Measurements from ENCODE around the gene LHFPL4. TPM values are rescaled to one million over a fixed set of nuclear protein-coding genes. Genes with fewer than 3 reads are reported as not detected.

LHFPL4 gene
- total RNA-seq, 2 donors from 2014 or later = not detected

DNA sequence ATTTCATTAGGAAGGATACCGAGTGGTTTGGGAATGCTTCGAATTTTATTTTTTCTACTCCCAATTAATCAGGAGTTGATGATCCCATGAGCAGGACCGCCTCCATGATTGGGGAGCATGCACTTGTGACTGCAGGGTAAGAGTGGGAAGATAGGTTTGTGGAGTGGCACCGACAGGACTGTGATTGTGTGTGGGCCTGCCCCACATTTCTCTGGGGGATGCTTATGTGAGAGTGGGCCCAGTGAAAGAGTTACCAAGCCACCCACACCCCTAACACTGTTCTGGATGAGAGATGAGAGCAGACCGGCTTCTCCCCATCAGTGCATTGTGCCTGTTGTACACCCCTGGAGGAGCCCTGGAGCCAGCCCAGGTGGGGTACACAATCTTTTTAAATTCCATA, 76.7 kb downstream of the LHFPL4 start:
- no peak overlapping the region for H3K27ac ChIP-seq
- H3K36me3 ChIP-seq = peaks cover 95% of the 10 kb centered on the region
- no peak for DNase-seq (ENCODE audit: low spot score)
- H3K27me3 ChIP-seq = no peaks in the 10 kb centered on the region
- no peaks in the 10 kb centered on the region for H3K4me1 ChIP-seq
- H3K4me3 ChIP-seq = no peak overlapping the region
- H3K9me3 ChIP-seq = no peaks in the 10 kb centered on the region
- TF ChIP-seq, protein P1, sequence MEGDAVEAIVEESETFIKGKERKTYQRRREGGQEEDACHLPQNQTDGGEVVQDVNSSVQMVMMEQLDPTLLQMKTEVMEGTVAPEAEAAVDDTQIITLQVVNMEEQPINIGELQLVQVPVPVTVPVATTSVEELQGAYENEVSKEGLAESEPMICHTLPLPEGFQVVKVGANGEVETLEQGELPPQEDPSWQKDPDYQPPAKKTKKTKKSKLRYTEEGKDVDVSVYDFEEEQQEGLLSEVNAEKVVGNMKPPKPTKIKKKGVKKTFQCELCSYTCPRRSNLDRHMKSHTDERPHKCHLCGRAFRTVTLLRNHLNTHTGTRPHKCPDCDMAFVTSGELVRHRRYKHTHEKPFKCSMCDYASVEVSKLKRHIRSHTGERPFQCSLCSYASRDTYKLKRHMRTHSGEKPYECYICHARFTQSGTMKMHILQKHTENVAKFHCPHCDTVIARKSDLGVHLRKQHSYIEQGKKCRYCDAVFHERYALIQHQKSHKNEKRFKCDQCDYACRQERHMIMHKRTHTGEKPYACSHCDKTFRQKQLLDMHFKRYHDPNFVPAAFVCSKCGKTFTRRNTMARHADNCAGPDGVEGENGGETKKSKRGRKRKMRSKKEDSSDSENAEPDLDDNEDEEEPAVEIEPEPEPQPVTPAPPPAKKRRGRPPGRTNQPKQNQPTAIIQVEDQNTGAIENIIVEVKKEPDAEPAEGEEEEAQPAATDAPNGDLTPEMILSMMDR (IDR thresholded peaks at IDR 0.05) = no peak

DNA sequence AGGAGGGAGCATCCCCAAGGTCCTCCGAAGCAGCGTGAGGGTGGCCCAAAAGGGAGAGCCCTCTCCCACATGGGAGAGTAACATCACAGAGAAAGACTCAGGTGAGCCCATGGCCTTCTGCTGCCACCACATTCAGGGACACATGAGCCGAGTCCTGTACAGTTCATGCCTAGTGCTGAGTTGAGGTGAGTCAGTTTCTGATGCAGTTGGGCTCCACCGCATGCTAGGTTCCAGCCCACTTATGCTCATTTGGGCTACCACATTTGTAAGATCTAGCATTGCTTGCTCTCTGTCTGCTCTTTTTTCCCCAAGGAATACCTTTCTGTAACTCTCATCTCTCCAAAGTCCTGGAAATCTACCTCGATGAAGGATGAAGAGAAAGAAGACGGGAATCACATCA, 79.1 kb downstream of the LHFPL4 start:
- H3K4me3 ChIP-seq = no peak overlapping the region
- H3K27me3 ChIP-seq = no peaks in the 10 kb centered on the region
- no peak for DNase-seq (ENCODE audit: low spot score)
- TF ChIP-seq, protein P1 (IDR thresholded peaks at IDR 0.05) = no peak
- H3K4me1 ChIP-seq = no peaks in the 10 kb centered on the region
- H3K27ac ChIP-seq = no peak overlapping the region
- peaks cover 97% of the 10 kb centered on the region for H3K36me3 ChIP-seq
- H3K9me3 ChIP-seq = no peaks in the 10 kb centered on the region

DNA sequence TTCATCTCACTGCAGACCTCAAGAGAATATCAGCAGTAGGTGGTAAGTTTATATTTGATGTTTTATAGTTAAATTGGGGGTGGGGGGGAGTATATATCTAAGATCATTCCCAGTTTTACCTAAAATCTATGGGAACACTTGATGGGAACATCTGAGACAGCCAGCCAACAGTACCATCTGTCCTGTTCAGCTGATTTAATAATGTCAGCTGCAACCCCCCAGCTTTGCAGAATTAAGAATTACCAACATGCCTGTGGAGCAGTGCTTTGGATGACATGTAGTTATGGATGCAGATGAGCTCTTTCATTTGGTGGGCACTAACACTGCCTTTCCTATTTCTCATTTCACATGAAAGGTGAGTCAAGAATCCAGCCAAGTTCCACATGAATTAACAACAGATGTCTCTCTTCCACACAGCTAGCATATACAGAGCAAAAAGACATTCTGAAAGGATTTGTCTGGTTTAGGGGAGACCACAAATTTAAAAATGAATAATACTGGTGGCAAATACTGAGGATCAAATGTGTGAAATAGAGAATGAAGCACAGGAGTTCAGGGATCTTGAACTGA, 80.0 kb downstream of the LHFPL4 start:
- no peak overlapping the region for H3K4me3 ChIP-seq
- no peaks in the 10 kb centered on the region for H3K9me3 ChIP-seq
- H3K27ac ChIP-seq = no peak overlapping the region
- H3K27me3 ChIP-seq = no peaks in the 10 kb centered on the region
- peaks cover 98% of the 10 kb centered on the region for H3K36me3 ChIP-seq
- TF ChIP-seq, protein P1 (IDR thresholded peaks at IDR 0.05) = no peak
- DNase-seq (ENCODE audit: low spot score) = no peak
- no peaks in the 10 kb centered on the region for H3K4me1 ChIP-seq

DNA sequence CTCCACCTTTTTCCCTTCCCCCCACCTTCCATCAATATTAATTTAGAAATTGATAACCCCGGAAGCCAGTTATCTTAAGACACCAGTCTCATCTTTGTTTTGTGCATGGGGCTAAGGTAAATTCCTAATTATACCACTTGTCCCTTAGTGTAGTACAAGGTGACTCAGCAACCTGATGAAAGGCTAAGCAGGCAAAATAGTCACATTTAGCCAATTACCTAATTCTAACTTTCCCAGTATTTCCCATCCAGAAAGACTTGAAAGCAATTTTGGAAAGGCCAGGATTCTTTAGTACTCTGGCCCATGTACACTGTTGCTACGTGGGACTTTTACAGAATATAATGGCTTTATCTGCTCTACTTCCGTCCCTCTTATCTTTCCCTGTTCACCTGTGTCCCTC, 83.6 kb downstream of the LHFPL4 start:
- H3K27ac ChIP-seq = no peak overlapping the region
- H3K4me3 ChIP-seq = no peak overlapping the region
- no peaks in the 10 kb centered on the region for H3K4me1 ChIP-seq
- H3K9me3 ChIP-seq = no peaks in the 10 kb centered on the region
- TF ChIP-seq, protein P1 (IDR thresholded peaks at IDR 0.05) = no peak
- H3K27me3 ChIP-seq = no peaks in the 10 kb centered on the region
- DNase-seq (ENCODE audit: low spot score) = no peak
- H3K36me3 ChIP-seq = peaks cover 99% of the 10 kb centered on the region

DNA sequence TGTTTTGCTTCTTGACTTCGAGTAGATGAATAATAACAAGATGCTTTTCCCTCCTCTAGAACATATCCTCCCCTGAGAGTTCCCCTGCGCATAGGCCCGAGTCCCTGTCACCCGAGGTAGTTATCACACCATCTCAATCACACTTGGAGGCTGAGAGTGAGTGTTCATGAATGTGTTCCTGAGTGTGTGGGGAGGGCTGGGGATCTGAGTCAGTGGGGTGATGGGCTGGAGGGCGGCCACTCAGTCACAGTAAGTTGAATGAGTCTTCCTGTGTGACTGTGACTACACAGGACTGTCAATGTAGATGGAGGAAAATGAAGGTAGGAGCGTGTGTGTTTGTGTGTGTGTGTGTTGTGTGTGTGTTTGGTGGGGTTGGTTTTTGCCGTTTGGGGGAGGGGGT, 85.2 kb downstream of the LHFPL4 start:
- no peaks in the 10 kb centered on the region for H3K4me1 ChIP-seq
- no peak for DNase-seq (ENCODE audit: low spot score)
- peaks cover 100% of the 10 kb centered on the region for H3K36me3 ChIP-seq
- no peaks in the 10 kb centered on the region for H3K27me3 ChIP-seq
- no peaks in the 10 kb centered on the region for H3K9me3 ChIP-seq
- TF ChIP-seq, protein P1 (IDR thresholded peaks at IDR 0.05) = no peak
- no peak overlapping the region for H3K27ac ChIP-seq
- no peak overlapping the region for H3K4me3 ChIP-seq

DNA sequence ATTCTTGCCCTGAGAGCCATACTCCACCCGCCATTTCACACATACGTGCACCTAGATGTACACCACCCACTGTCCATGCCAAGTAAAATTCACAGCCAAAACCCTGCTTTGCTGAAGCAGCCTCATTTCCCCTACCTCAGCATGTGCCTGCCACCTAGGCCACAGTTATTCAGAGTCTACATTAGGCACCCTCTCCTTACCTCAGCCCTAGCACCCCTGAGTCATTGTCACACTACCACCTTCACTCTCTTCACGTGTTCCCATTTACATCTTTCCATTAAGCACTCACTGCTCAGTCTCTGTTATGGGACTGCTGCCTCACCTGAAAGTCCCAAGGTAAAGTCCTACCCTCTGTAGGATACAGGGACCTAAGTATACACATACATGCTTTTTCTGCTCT, 86.2 kb downstream of the LHFPL4 start:
- no peaks in the 10 kb centered on the region for H3K27me3 ChIP-seq
- H3K4me1 ChIP-seq = no peaks in the 10 kb centered on the region
- H3K27ac ChIP-seq = no peak overlapping the region
- TF ChIP-seq, protein P1 (IDR thresholded peaks at IDR 0.05) = no peak
- H3K9me3 ChIP-seq = no peaks in the 10 kb centered on the region
- DNase-seq (ENCODE audit: low spot score) = no peak
- H3K4me3 ChIP-seq = no peak overlapping the region
- H3K36me3 ChIP-seq = peaks cover 100% of the 10 kb centered on the region
